Fibroblast of pulmonary artery (primary cell): ENCODE results near the gene PAIP2.

Experiments used
- DNase-seq: peaks from one replicate; pipeline ENCODE4 v3.0.0-alpha.2; 2010; ENCODE audit warnings: low read depth
- H3K4me3 ChIP-seq: replicated peaks from 2 replicates; pipeline ENCODE4 v1.5.1; 2011; ENCODE audit warnings: low read depth, mild to moderate bottlenecking, control low read depth, low read length, moderate library complexity
- TF ChIP-seq, protein P1 (sequence below): IDR thresholded peaks from 2 replicates; pipeline ENCODE4 v1.5.1; 2011; ENCODE audit warnings: mild to moderate bottlenecking, control low read depth, low read length, inconsistent platforms; ENCODE audit errors: missing control alignments

PAIP2 gene

GRCh38 chr5:139415221-139415861 lies 73.7 kb downstream of the PAIP2 start:
- DNase-seq: no peak
- no peak overlapping the region for H3K4me3 ChIP-seq

GRCh38 chr5:139415869-139416268 lies 74.2 kb downstream of the PAIP2 start:
- no peak for DNase-seq
- TF ChIP-seq, protein P1, sequence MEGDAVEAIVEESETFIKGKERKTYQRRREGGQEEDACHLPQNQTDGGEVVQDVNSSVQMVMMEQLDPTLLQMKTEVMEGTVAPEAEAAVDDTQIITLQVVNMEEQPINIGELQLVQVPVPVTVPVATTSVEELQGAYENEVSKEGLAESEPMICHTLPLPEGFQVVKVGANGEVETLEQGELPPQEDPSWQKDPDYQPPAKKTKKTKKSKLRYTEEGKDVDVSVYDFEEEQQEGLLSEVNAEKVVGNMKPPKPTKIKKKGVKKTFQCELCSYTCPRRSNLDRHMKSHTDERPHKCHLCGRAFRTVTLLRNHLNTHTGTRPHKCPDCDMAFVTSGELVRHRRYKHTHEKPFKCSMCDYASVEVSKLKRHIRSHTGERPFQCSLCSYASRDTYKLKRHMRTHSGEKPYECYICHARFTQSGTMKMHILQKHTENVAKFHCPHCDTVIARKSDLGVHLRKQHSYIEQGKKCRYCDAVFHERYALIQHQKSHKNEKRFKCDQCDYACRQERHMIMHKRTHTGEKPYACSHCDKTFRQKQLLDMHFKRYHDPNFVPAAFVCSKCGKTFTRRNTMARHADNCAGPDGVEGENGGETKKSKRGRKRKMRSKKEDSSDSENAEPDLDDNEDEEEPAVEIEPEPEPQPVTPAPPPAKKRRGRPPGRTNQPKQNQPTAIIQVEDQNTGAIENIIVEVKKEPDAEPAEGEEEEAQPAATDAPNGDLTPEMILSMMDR: no peak
- H3K4me3 ChIP-seq: no peak overlapping the region

More at GRCh38 chr5:139415221-139415861, 73.7 kb downstream of the PAIP2 start:
- TF ChIP-seq, protein P1: no peak

DNA sequence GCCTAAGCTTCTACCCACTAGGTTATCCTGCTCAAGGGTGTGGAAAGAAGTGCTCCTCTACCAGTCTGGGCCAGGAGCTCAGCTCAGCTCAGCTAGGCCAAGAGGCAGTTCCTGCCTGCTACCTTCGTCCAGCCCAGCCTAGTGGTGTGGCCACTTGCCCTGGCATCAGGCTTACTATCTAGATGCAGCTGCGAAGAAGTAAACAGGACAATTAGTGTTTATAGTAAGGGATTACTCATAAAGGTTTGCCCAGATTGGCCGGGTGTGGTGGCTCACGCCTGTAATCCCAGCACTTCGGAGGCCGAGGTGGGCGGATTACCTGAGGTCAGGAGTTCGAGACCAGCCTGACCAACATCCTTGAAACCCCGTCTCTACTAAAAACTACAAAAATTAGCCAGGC lies 75.0 kb downstream of the PAIP2 start:
- no peak overlapping the region for H3K4me3 ChIP-seq
- TF ChIP-seq, protein P1: no peak
- DNase-seq: no peak

- TF ChIP-seq, protein P1: no peak
- no peak for DNase-seq
- no peak overlapping the region for H3K4me3 ChIP-seq
Observed at GRCh38 chr5:139417214-139417613, 75.6 kb downstream of the PAIP2 start.

- H3K4me3 ChIP-seq: no peak overlapping the region
- DNase-seq: no peak
- TF ChIP-seq, protein P1: no peak
Observed at GRCh38 chr5:139418793-139419192, 77.1 kb downstream of the PAIP2 start.
